WI38 (cell line): ENCODE measurements around the gene ACADM.
A peak's percentile ranks its signal among the peaks of the same experiment; 100 is the strongest.

Experiments
- H3K4me3 ChIP-seq: 2 replicates; pipeline ENCODE4 v1.5.1; 2011; ENCODE audit warnings: low read depth, mild to moderate bottlenecking, control low read depth, low read length
- TF ChIP-seq, protein P1 (sequence below): IDR thresholded peaks from 2 replicates; pipeline ENCODE4 v1.5.1; 2012; ENCODE audit warnings: low read depth, mild to moderate bottlenecking, control low read depth, low read length

The ACADM gene

DNA sequence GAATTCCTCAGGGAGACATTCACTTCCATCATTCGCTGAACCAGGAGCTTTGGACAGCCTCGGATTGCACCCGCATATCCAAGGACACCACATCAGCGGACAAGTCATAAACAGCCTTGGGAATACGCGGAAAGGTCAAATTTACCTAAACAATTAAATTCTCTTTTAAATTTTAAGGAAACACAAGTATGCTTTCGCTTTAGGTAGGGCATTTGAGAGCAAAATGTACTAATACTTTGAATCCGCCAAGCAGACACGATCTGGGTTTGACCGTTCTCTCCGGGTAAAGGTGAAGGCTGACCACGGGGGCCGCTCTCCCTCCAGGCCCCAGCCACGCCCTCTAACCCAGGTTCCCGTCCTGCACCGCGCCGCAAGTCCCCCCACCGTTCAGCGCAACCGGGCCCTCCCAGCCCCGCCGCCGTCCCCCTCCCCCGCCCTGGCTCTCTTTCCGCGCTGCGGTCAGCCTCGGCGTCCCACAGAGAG lies 479 bp upstream of the ACADM start:
- TF ChIP-seq, protein P1, sequence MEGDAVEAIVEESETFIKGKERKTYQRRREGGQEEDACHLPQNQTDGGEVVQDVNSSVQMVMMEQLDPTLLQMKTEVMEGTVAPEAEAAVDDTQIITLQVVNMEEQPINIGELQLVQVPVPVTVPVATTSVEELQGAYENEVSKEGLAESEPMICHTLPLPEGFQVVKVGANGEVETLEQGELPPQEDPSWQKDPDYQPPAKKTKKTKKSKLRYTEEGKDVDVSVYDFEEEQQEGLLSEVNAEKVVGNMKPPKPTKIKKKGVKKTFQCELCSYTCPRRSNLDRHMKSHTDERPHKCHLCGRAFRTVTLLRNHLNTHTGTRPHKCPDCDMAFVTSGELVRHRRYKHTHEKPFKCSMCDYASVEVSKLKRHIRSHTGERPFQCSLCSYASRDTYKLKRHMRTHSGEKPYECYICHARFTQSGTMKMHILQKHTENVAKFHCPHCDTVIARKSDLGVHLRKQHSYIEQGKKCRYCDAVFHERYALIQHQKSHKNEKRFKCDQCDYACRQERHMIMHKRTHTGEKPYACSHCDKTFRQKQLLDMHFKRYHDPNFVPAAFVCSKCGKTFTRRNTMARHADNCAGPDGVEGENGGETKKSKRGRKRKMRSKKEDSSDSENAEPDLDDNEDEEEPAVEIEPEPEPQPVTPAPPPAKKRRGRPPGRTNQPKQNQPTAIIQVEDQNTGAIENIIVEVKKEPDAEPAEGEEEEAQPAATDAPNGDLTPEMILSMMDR: no peak
- H3K4me3 ChIP-seq: peak overlapping the region; percentile 75

DNA sequence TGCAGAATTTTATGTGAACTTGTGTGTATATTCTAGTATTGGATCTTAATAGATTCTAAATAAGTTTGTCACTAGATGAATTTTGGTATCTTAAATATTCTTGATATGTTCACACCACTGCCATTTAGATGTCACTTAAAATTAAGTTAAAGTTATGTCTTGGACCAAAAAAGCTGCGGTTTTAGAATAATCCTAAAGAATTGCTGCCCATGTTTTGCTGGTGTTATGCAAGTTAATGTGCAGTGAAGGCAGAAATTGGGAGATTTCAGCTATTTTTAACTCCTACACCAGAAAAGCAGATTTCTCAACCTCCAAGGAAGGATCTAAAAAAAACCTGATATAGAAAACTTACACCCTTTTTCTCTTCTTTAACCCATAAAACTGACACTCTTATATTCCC lies 757 bp downstream of the ACADM start:
- TF ChIP-seq, protein P1: no peak
- peak overlapping the region; percentile 75 for H3K4me3 ChIP-seq

DNA sequence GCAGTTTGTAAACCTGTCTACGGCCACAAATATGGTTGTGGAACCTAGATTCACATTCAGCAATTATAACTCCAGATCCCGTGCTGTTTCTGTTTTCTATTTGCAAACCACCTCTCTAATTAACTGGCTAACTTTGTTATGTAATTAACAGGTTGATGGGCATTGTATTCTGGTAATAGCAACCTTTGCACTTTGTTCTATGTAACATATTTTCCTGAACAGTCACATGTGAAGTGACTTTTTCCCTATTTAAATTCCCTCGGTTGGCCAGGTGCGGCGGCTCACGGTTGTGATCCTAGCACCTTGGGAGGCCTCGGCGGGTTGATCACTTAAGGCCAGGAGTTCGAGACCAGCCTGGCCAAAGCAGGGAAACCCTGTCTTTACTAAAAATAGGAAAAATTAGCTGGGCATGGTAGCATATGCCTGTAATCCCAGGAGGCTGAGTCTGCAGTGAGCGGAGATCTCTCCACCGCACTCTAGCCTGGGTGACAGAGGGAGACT lies 1.4 kb downstream of the ACADM start:
- peak overlapping the region; percentile 75 for H3K4me3 ChIP-seq
- TF ChIP-seq, protein P1: no peak

DNA sequence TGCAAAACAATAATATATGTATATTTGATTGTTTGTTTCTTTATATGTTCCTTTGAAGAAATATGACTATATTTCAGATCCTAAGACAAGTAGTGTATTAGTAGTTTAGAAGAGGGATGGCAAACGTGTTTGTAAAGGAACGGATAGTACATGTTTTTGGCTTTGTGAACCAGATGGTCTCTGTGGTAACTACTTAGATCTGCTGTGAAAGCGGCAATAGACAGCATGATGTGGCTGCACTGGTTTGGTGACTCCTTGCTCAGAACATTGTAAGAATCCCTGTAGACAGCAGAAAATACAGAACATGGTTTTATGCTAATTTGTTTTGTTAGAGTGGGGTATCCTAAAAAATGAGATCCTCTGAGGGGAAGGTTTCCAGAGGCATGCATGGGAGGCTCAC lies 3.1 kb downstream of the ACADM start:
- H3K4me3 ChIP-seq: no peak overlapping the region
- TF ChIP-seq, protein P1: no peak

DNA sequence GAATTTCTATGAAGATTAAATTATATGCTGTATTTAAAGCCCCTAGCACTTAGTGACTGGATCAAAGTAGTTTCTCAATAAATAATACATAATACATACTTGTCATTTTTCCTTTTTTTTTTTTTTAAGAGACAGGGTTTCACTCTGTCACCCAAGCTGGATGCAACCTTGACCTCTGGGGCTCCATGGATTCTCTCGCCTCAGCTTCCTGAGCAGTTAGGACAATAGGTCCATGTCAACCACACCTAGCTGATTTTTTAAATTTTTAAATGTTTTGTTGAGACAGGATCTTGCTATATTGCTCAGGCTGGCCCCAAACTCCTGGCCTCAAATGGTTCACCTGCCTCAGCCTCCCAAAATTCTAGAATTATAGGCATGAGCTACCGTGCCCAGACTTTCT lies 5.9 kb downstream of the ACADM start:
- no peak overlapping the region for H3K4me3 ChIP-seq

DNA sequence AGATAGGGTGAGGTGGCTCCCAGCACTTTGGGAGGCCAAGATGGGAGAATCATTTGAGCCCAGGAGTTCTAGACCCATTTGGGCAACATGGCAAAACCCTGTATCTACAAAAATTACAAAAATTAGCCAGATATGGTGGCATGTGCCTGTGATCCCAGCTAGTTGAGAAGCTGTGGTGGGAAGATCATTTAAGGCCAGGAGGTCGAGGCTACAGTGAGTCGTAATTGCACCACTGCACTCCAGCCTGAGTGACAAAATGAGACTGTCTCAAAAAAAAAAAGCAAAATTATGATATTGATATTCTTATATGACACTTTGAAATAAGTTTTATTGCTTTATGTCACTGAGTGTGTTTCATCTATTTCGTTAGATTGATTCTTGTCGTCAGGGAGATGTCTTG lies 7.4 kb downstream of the ACADM start:
- TF ChIP-seq, protein P1: no peak
- H3K4me3 ChIP-seq: no peak overlapping the region

More for the DNA sequence above, 5.9 kb downstream of the ACADM start:
- TF ChIP-seq, protein P1: no peak

DNA sequence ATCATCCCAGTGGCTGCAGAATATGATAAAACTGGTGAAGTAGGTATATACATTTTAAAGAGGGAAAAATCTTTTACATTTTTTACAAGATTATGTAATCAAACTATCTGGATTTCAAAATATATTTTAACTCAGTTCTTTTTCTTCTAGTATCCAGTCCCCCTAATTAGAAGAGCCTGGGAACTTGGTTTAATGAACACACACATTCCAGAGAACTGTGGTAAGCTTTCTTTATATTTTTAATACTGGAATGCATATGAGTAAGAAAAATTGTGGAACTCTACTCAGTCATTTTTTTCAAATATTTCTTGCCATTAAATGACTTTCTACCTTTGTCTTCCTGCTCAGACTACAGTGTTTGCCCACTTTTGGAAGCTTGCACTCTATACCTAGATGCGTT lies 8.2 kb downstream of the ACADM start:
- H3K4me3 ChIP-seq: no peak overlapping the region
- TF ChIP-seq, protein P1: no peak
